Measurements from ENCODE around the gene PIERCE2. TPM values are rescaled to one million over a fixed set of nuclear protein-coding genes. Genes with fewer than 3 reads are reported as not detected.

Gene PIERCE2
- total and polyA plus RNA-seq, 2 of the 4 experiments (the other 2 are of a cell fraction): 0.36 to 0.48 TPM

GRCh38 chr15:55381595-55381994 lies 26.7 kb upstream of the PIERCE2 start:
- no peaks in the 10 kb centered on the region for H4K20me1 ChIP-seq (ENCODE audit: insufficient read depth, low read length)
- intact Hi-C loops (cut with micrococcal nuclease) (no loop called here), in situ Hi-C loops (cut with MboI; ENCODE audit: low sequenced_read_pairs) (no loop called here), dilution Hi-C loops (cut with HindIII; ENCODE audit: low sequenced_read_pairs, unreplicated experiment) (no loop called here)
- ChIA-PET CTCF (interaction anchor here (0.7 kb wide), 1 partner anchor 1543 kb away, joined by 3 read pairs; no protein-coding TSS in a partner anchor), POLR2A (ENCODE audit: unreplicated experiment) (no interaction called here)
- H4K91ac ChIP-seq (ENCODE audit: insufficient read depth, low read depth, low read length): no peak overlapping the region
- H3K9ac ChIP-seq (ENCODE audit: low read depth, low read length): no peak overlapping the region
- H3K27ac ChIP-seq (ENCODE audit: insufficient read depth, low read length): no peak overlapping the region
- H2BK20ac ChIP-seq (ENCODE audit: low read depth, low read length): no peak overlapping the region
- H2AK5ac ChIP-seq (ENCODE audit: low read depth, low read length): no peak overlapping the region
- H4K5ac ChIP-seq (ENCODE audit: low read depth, low read length): no peak overlapping the region
- no peak overlapping the region for H3K23ac ChIP-seq (ENCODE audit: low read depth, low read length)
- no peak for ATAC-seq (ENCODE audit: low read depth)
- H3K4me3 ChIP-seq (ENCODE audit: insufficient read depth, low read depth, low read length): no peak overlapping the region
- no peak overlapping the region for H3K14ac ChIP-seq (replicated peaks; ENCODE audit: low read depth, low read length)
- H2BK120ac ChIP-seq (ENCODE audit: low read depth, low read length): no peak overlapping the region
- no peak for DNase-seq
- H2AK9ac ChIP-seq (replicated peaks; ENCODE audit: low read depth, low read length, poor library complexity): no peak overlapping the region
- H3K9me3 ChIP-seq (ENCODE audit: control insufficient read depth, insufficient read depth, low read length): no peaks in the 10 kb centered on the region
- no peak overlapping the region for H2BK15ac ChIP-seq (ENCODE audit: low read depth, low read length)
- no peak overlapping the region for H3K18ac ChIP-seq (ENCODE audit: low read depth, low read length)
- H3K56ac ChIP-seq (ENCODE audit: extremely low read depth, insufficient read depth, low read length): no peak overlapping the region
- no peak overlapping the region for H2BK5ac ChIP-seq (ENCODE audit: low read depth, low read length, poor library complexity, severe bottlenecking)
- BruUV-seq (replicated peaks): no TSS peak
- H2AFZ ChIP-seq (replicated peaks; ENCODE audit: low read length, poor library complexity): no peak overlapping the region
- H3K79me1 ChIP-seq (ENCODE audit: low read depth in 1 of 2, low read length in 2 of 2): no peaks in the 10 kb centered on the region
- no peaks in the 10 kb centered on the region for H3K4me1 ChIP-seq (ENCODE audit: control insufficient read depth, insufficient read depth, low read length)
- no peak overlapping the region for H3K4ac ChIP-seq (ENCODE audit: low read depth, low read length)
- TF ChIP-seq RFX5 (IDR thresholded peaks at IDR 0.05; ENCODE audit: low read depth, low read length) (no peak), ELK1 (IDR thresholded peaks at IDR 0.05; ENCODE audit: borderline replicate concordance, low read depth, low read length) (no peak), NFE2L2 (IDR thresholded peaks at IDR 0.05; ENCODE audit: low read depth, low read length) (no peak), RAD21 (IDR thresholded peaks at IDR 0.05; ENCODE audit: low read length) (no peak), MAFK (IDR thresholded peaks at IDR 0.05; ENCODE audit: low read depth, low read length) (no peak), BHLHE40 (IDR thresholded peaks at IDR 0.05; ENCODE audit: low read depth, low read length) (no peak), FOS (IDR thresholded peaks at IDR 0.05; ENCODE audit: low read depth, low read length) (no peak), MXI1 (IDR thresholded peaks at IDR 0.05; ENCODE audit: borderline replicate concordance, low read depth, low read length) (no peak), USF2 (IDR thresholded peaks at IDR 0.05; ENCODE audit: low read depth, low read length) (no peak), POLR2A (IDR thresholded peaks at IDR 0.05; ENCODE audit: low read depth, low read length) (no peak), CEBPB (IDR thresholded peaks at IDR 0.05; ENCODE audit: low read depth, low read length) (no peak), CHD1 (IDR thresholded peaks at IDR 0.05; ENCODE audit: low read depth, low read length) (no peak), CTCF (conservative IDR thresholded peaks at IDR 0.05; ENCODE audit: low read depth, low read length) (no peak), RCOR1 (IDR thresholded peaks at IDR 0.05; ENCODE audit: insufficient replicate concordance, low read length) (no peak), MAZ (IDR thresholded peaks at IDR 0.05; ENCODE audit: borderline replicate concordance, low read depth, low read length) (no peak)
- H4K8ac ChIP-seq (ENCODE audit: low read depth in 2 of 2, low read length in 2 of 2): no peak overlapping the region
- H3K27me3 ChIP-seq (ENCODE audit: control insufficient read depth, insufficient read depth, low read length): no peaks in the 10 kb centered on the region
- H3K9me1 ChIP-seq (ENCODE audit: insufficient read depth, low read length): no peaks in the 10 kb centered on the region
- H3K4me2 ChIP-seq (ENCODE audit: low read depth, low read length): no peak overlapping the region
- peaks cover 3% of the 10 kb centered on the region; the same call in 1 of the 2 replicates for H3K36me3 ChIP-seq (ENCODE audit: control insufficient read depth, insufficient read depth, low read length)
